Progenitor cell of endocrine pancreas (in vitro differentiated cells): ENCODE data around the gene ATF5. TPM values are rescaled to one million over a fixed set of nuclear protein-coding genes. Genes with fewer than 3 reads are reported as not detected.

Experiments
- DNase-seq: peaks from one replicate; pipeline ENCODE4 v3.0.0; 2021; ENCODE audit warnings: low spot score; ENCODE audit not compliant: unreplicated experiment
- H3K27ac Mint-ChIP-seq: 2 replicates; pipeline ENCODE4 v1.8.0; 2021; ENCODE audit warnings: mild to moderate bottlenecking, moderate library complexity, mixed read lengths
- H3K27me3 Mint-ChIP-seq: 2 replicates; pipeline ENCODE4 v1.8.0; 2021; ENCODE audit warnings: mixed read lengths
- H3K36me3 Mint-ChIP-seq: 2 replicates; pipeline ENCODE4 v1.8.0; 2022; ENCODE audit warnings: mixed read lengths; ENCODE audit not compliant: insufficient read depth
- H3K4me1 Mint-ChIP-seq: 2 replicates; pipeline ENCODE4 v1.8.0; 2021; ENCODE audit warnings: low read depth, mixed read lengths
- H3K4me3 Mint-ChIP-seq: 2 replicates; pipeline ENCODE4 v1.8.0; 2021; ENCODE audit warnings: low read depth, mild to moderate bottlenecking, moderate library complexity, mixed read lengths
- H3K9me3 Mint-ChIP-seq: 2 replicates; pipeline ENCODE4 v1.8.0; 2021; ENCODE audit warnings: low read depth, mixed read lengths
- CTCF ChIP-seq: fragments of 200-600 bp; sonication (generic); IDR thresholded peaks from one replicate; pipeline ENCODE4 v1.5.0; 2021; ENCODE audit warnings: antibody characterized with exemption, mild to moderate bottlenecking; ENCODE audit not compliant: unreplicated experiment
- total RNA-seq: library from RNA; stranded (reverse); gene quantifications from 2 replicates; pipeline ENCODE4 v1.2.1, GENCODE V29; 2021

The ATF5 gene
- total RNA-seq, 1 donor from 2014 or later = 14.5 TPM

GRCh38 chr19:49946415-49946814, 17.4 kb downstream of the ATF5 start:
- TF ChIP-seq CTCF = no peak
- no peaks in the 10 kb centered on the region for H3K27me3 Mint-ChIP-seq
- no peaks in the 10 kb centered on the region for H3K4me1 Mint-ChIP-seq
- no peak overlapping the region for H3K27ac Mint-ChIP-seq
- H3K4me3 Mint-ChIP-seq = no peak overlapping the region
- no peaks in the 10 kb centered on the region for H3K9me3 Mint-ChIP-seq
- H3K36me3 Mint-ChIP-seq = no peaks in the 10 kb centered on the region
- DNase-seq = no peak

GRCh38 chr19:49949742-49950589, 21.0 kb downstream of the ATF5 start:
- TF ChIP-seq CTCF = no peak
- peaks cover 17% of the 10 kb centered on the region for H3K4me1 Mint-ChIP-seq
- H3K27ac Mint-ChIP-seq = no peak overlapping the region
- no peaks in the 10 kb centered on the region for H3K36me3 Mint-ChIP-seq
- H3K4me3 Mint-ChIP-seq = no peak overlapping the region
- DNase-seq = no peak
- no peaks in the 10 kb centered on the region for H3K27me3 Mint-ChIP-seq
- H3K9me3 Mint-ChIP-seq = no peaks in the 10 kb centered on the region

GRCh38 chr19:49950590-49950948, 21.6 kb downstream of the ATF5 start:
- no peak overlapping the region for H3K4me3 Mint-ChIP-seq
- no peaks in the 10 kb centered on the region for H3K36me3 Mint-ChIP-seq
- peaks cover 20% of the 10 kb centered on the region for H3K4me1 Mint-ChIP-seq
- no peaks in the 10 kb centered on the region for H3K27me3 Mint-ChIP-seq
- no peak overlapping the region for H3K27ac Mint-ChIP-seq
- DNase-seq = no peak
- H3K9me3 Mint-ChIP-seq = no peaks in the 10 kb centered on the region
- no peak for TF ChIP-seq CTCF

GRCh38 chr19:49950956-49951526, 22.0 kb downstream of the ATF5 start:
- no peak for TF ChIP-seq CTCF
- Mint-ChIP-seq H3K27me3 (no peaks in the 10 kb centered on the region), H3K27ac (no peak overlapping the region), H3K4me3 (no peak overlapping the region), H3K36me3 (no peaks in the 10 kb centered on the region), H3K4me1 (peaks cover 20% of the 10 kb centered on the region), H3K9me3 (no peaks in the 10 kb centered on the region)
- DNase-seq = no peak

- peaks cover 20% of the 10 kb centered on the region for H3K4me1 Mint-ChIP-seq
- no peak overlapping the region for H3K4me3 Mint-ChIP-seq
- DNase-seq = no peak
- no peaks in the 10 kb centered on the region for H3K27me3 Mint-ChIP-seq
- H3K36me3 Mint-ChIP-seq = no peaks in the 10 kb centered on the region
- TF ChIP-seq CTCF = no peak
- no peak overlapping the region for H3K27ac Mint-ChIP-seq
- H3K9me3 Mint-ChIP-seq = no peaks in the 10 kb centered on the region
These were observed 22.9 kb downstream of the ATF5 start for GRCh38 chr19:49951806-49952478.
